NCI-H82 treated with DMSO at 0.1 percent for 48 hours (cell line): ENCODE results near the gene ARG2.

Experiments used
- DNase-seq: peaks from one replicate; lab custom pipeline; 2025; ENCODE audit not compliant: unreplicated experiment; lab: John Stamatoyannopoulos, UW

ARG2 gene

GRCh38 chr14:67619446-67620216 lies at the start of gene ARG2:
ARG2 (plus strand) TSS chr14:67619920; CDS start chr14:67619978, 58 bp downstream.
- DNase-seq: peak; percentile 73

DNA sequence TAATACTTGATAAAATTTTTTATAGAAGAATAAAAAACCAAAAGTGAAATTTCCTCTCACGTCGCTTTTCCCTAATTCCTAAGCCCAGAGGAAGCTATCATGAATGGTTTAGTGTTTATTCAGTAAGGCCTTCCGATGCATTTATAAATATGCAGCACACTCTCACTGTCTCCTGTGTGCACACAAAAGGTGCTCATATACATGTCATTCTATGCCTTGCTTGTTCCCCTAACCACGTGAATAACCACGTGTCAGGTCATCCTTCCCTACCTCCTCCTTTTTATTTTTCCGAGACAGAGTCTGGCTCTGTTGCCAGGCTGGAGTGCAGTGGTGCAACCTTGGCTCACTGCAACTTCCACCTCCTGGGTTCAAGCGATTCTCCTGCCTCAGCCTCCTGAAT lies 49.3 kb upstream of the ARG2 start:
- no peak for DNase-seq

GRCh38 chr14:67571275-67571990 lies 48.3 kb upstream of the ARG2 start:
- peak; percentile 36 for DNase-seq

DNA sequence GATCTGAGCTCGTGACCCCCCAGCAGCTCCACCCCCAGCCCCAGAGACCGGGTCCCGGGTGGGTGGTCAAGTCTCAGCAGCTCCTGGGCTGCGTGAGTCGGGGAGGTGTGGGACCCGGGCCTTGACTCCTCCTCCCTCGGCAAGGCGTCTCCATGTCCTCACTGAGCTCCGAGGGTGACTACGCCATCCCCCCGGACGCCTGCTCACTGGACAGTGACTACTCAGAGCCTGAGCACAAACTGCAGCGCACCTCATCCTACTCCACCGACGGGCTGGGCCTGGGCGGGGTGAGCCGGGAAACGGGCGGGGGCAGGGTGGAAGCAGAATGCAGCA lies 47.8 kb upstream of the ARG2 start:
- no peak for DNase-seq

DNA sequence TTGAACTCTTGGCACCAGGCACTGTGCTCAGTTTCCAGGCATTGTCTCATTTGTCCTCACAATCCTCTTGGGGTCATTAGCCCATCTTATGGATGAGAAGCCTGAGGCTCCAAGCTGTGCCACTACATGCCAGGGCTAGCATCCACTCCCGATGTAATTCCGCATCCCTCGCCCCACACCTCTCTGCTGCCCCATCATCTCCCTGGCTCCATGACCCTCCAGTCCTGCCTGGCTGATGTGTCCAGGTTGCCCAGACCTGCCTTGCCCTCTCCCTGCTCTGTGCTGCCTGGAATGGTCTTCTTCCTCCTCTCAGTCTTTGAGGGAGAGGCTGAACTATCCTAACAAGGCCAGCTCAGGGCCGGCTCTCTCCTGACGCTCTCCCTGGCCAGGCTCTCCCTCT lies 47.1 kb upstream of the ARG2 start:
- no peak for DNase-seq

- no peak for DNase-seq
These were observed 46.3 kb upstream of the ARG2 start for GRCh38 chr14:67573228-67574010.

DNA sequence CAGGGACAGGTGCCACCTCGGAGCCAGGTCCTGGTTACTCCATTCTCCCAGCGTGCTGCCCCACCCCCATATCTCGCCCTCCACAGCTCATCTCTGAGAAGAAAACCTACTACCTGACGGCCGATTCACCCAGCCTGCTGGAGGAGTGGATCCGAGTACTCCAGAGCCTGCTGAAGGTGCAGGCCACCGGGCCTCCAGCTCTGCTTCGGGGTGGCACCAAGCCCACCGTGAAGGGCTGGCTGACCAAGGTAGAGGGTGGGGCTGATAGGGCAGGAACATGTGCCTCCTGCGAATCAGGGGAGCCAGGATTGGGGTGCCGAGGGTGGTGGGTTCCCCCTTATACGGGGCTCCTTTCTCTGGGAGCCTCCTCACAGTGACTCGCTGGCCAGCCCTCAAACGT lies 45.6 kb upstream of the ARG2 start:
- no peak for DNase-seq

DNA sequence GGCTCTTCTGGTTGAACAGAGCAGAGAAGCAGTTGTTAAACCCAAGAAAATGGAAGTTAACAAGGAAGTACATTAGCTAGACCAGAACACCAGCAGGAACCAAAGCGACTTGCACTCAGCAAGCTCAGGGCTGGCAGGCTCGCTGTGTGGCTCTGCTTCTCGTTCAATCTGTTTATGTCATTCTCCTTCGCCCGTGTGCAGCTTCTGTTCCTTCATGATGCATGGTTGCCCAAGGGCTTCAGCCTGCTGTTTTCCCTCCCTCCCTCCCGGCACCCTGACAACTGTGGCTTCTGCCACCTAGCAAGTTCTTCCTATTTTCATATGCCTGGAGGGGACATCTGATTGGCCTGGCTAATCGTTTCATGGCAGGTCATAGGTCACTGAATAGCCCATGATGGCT lies 44.9 kb upstream of the ARG2 start:
- no peak for DNase-seq

GRCh38 chr14:67575684-67576083 lies 44.0 kb upstream of the ARG2 start:
- no peak for DNase-seq

GRCh38 chr14:67576216-67576955 lies 43.3 kb upstream of the ARG2 start:
- no peak for DNase-seq

DNA sequence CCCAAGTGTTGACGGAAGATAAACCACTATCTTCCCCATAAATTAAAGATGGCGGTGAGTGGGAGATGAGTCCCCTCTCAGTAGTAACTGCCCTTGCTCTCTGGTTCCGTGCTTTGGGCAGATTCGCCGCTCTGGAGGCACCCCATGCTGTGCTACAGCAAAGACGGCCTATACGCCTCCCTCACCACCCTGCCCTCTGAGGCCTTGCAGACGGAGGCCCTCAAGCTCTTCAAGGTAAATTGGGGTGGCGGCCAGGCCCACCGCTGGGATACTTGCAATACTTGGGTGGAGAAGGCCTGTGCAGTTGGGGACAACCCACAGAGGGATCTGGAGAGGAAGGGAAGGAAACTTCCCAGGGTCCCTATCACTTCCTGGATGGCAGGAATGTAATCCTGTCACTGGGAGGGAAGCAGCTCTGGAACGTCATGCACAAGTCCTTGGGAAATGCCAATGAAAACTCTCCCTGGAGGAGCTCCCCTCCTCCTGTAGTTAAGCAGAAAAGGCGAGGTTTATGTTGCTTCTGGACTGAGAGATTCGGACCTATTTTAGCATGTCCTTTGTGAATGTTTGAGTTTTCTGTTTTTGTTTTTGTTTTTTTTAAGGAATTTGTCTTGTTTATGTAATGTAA lies 42.4 kb upstream of the ARG2 start:
- DNase-seq: no peak

DNA sequence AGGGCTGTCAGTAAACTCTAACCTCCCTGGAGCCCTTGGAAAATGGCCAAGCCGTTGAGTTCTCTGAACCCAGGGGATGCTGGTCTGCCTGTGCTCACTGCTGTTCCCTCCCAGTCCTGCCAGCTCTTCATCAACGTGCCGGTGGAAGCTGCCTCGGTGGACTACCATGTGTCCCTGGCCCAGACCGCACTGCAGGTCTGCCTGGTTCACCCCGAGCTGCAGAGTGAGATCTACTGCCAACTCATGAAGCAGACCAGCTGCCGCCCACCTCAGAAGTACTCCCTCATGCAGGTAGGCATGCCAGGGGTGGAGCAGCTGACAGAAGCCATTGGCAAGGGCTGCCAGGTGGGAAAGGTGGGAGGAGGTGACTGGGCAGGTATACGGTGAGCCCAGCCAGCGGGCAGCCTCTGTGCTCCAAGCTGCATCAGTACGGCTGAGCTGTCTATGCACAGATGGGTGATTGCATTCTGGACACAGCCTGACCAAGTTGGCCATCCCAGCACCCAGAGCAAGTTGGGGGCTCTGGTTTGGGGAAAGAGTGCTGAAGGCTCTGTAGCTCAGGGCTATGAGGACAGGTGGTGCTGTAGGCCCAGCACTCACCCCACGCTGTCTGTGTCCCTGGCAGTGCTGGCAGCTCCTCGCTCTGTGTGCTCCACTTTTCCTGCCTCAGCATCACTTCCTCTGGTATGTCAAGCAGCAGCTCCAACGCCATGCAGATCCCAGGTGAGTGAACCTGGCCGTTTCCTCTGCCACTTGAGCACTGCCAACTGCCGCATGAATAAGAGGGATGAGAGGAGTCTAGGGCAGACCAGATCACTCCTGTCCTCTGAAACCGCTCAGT lies 41.6 kb upstream of the ARG2 start:
- DNase-seq: no peak

DNA sequence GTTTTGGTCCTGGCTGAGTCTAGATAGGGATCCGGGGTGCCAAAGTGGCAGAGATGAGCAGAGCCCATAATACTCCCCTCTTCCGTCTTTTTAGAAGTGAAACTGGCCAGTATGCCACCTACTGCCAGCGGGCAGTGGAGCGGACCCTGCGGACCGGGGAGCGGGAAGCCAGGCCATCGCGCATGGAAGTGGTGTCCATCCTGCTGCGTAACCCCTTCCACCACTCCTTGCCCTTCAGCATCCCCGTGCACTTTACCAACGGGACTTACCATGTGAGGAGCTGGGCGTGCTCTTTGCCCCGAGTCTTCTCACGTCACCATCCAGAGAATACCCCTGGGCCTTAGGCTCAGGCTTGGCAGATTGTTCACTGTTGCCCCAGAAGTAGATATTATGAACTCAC lies 40.7 kb upstream of the ARG2 start:
- DNase-seq: no peak

GRCh38 chr14:67579636-67580035 lies 40.1 kb upstream of the ARG2 start:
- DNase-seq: no peak

DNA sequence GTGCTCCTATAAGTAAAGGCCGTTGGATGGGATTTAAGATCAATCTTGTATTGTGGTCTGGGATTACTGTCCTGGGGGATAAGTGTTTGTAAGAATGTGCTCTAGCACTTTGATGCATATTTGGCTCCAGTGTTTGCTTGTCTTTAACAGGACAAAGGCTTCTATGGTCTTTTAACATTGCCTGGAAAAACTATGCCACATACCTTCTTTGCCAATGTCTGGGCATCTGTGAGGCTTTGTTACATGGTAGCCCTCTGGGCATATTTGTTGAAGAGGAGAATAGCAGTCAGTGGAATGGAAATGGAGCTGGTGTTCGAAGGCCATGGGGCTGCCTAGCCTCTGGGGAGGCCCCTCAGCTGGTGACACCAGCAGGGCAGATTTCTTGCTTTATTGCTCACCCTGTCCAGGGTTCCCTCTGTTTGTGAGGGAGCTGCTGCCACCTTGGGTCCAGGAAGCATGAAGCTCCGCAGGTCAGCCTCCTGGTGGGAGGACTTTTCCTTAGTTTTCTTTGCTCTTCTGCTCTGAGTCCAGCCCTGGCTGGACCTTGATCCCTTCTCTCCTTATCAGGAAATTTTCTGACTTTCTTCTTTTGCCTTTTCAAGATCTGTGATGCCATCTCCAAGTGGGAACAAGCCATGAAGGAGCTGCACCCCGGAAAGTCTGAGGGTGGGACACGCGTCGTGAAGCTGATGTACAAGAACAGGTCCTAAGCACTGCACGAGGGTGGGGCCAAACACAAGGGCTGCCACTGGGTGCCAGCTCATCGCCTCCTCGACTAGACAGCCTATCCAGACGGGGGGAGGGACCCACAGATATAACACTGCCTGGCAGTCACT lies 39.2 kb upstream of the ARG2 start:
- DNase-seq: no peak

GRCh38 chr14:67581643-67582042 lies 38.1 kb upstream of the ARG2 start:
- DNase-seq: no peak

GRCh38 chr14:67582061-67582460 lies 37.7 kb upstream of the ARG2 start:
- DNase-seq: no peak

- DNase-seq: no peak
These were observed 35.7 kb upstream of the ARG2 start for GRCh38 chr14:67583711-67584644.
